Retinal pigment epithelial cell (primary cell): ENCODE measurements around the gene ZKSCAN8.

Source experiments
- DNase-seq: peaks from one replicate; pipeline ENCODE4 v3.0.0-alpha.2; 2010; ENCODE audit warnings: low read depth
- H3K4me3 ChIP-seq: 2 replicates; pipeline ENCODE4 v1.5.1; 2011; ENCODE audit warnings: mild to moderate bottlenecking, low read length, control low read depth, moderate library complexity
- TF ChIP-seq, protein P1 (sequence below): conservative IDR thresholded peaks from 2 replicates; pipeline ENCODE4 v1.5.1; 2011; ENCODE audit warnings: low read depth, low read length, control low read depth, inconsistent platforms

Gene ZKSCAN8

DNA sequence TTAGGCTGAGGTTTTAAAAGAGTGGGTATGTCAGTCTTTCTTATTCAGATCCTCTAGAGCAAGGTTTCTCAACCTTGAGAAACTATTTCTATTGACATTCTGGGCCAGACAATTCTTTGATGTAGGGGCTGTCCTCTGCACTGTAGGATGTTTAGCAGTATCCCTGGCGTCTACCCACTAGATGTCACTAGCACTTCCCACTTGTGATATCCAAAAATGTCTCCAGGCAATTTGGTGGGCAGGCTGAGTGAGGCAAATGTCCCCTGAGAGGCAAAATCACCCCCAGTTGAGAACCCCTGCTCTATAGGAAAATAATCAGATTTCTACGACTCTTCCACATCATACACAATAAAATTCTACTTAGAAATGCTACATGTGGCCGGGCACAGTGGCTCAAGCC, 7.7 kb upstream of the ZKSCAN8 start:
- no peak overlapping the region for H3K4me3 ChIP-seq
- TF ChIP-seq, protein P1, sequence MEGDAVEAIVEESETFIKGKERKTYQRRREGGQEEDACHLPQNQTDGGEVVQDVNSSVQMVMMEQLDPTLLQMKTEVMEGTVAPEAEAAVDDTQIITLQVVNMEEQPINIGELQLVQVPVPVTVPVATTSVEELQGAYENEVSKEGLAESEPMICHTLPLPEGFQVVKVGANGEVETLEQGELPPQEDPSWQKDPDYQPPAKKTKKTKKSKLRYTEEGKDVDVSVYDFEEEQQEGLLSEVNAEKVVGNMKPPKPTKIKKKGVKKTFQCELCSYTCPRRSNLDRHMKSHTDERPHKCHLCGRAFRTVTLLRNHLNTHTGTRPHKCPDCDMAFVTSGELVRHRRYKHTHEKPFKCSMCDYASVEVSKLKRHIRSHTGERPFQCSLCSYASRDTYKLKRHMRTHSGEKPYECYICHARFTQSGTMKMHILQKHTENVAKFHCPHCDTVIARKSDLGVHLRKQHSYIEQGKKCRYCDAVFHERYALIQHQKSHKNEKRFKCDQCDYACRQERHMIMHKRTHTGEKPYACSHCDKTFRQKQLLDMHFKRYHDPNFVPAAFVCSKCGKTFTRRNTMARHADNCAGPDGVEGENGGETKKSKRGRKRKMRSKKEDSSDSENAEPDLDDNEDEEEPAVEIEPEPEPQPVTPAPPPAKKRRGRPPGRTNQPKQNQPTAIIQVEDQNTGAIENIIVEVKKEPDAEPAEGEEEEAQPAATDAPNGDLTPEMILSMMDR: peak; percentile 56
- DNase-seq: no peak

DNA sequence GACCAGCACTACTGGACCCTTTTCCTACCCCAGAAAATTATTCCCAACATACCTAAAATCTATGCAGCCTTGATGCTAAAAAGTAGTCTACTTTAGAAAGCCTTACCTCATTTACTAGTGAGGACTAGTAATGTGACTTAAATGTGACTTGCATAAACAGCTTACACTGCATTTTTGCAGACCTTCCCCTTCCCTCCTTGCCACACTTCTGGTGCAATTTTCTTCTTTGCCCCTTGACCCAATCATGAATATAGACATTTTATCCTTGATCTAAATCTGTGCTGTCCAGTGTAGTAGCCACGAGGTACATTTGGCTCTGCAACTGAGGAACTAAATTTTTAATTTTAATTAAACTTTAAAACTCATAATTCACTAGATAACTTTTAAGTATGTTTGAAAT, 7.0 kb upstream of the ZKSCAN8 start:
- no peak for DNase-seq
- no peak overlapping the region for H3K4me3 ChIP-seq
- TF ChIP-seq, protein P1: no peak

DNA sequence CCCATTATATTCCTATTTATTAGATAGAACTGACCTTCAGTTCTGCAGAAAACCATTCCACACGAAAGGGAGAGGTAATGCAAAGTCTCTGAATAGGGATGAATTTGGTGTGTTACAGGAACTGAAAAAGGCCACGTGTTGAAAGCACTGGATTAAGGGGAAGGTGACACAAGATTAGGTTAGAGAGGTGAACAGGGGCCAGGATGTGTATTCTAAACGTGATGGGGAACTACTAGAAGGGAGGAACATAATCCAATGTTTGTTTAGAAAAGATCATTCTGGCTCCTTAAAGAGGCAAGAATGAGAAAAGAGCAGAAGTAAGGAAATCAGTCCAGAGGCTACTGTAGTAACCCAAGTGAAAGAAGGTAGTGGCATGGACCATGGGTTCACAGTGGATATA, 6.3 kb upstream of the ZKSCAN8 start:
- H3K4me3 ChIP-seq: peak overlapping the region; percentile 78
- DNase-seq: no peak
- TF ChIP-seq, protein P1: no peak

DNA sequence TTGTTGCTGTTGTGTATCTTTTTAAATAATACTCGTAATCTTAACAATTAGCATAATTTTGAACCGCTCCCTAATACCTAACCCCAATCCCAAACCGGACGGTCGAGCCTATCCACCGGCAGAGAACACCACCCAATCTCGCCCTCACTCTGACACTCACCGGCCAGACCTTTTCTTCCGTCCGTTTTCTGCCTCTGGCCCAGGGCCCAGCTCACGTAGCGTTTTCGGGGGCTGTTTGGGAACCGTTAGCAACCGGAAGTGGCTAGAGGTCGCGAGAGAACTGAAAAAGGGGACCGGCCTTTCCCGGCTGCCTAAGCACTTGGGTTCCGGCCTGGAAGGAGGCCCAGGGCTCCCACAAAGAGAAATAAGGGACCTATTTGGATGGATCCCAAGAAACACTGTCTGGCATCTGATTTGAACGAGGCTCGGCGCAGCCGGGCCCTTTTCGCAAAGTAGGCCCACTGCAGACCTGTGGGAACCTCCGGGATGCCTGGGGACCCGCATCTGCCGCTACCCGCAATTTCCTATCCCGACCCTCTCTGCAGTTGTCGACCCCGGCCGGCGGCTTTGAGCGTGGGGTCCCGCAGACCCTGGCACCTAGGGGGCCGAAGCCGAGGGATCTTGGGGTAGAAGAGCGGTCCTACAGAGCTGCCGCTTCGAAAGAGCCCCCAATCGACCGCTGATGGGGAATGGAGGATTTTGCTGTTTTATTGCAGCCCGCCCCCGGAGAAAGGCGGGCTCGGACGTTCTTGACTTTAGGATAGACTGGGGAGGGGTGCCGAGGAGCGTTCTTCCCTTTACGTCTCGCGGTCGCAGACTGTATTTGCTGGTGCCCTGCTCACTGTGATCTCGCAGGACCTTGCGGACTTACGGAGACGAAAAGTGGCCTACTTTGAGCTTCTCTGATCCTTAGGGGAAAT, 4.8 kb upstream of the ZKSCAN8 start:
- TF ChIP-seq, protein P1: no peak
- H3K4me3 ChIP-seq: peak overlapping the region; percentile 78
- DNase-seq: peak; percentile 88

DNA sequence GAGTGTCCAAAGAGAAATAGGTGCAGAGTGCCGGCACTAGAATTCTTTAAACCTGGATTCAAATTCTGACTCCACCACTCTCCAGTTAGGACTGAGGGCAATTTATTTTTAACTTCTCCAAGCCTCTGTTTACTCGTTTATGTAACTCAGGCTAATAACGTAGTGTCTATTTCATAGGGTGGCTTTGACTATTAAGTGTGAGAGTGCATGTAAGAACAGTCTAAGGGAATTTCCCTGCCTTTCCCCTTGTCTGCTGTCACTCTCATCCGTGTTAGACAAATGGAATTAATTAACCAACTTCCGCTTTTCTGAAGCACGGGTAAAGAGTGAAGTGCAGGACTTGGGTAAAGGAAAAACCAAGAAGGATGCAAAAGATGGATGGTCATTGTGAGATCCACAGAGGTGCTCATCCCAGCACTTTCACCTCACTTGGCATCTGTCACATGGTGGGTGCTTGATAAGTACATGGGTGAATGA, 4.1 kb upstream of the ZKSCAN8 start:
- peak overlapping the region; percentile 78 for H3K4me3 ChIP-seq
- TF ChIP-seq, protein P1: no peak
- DNase-seq: no peak

DNA sequence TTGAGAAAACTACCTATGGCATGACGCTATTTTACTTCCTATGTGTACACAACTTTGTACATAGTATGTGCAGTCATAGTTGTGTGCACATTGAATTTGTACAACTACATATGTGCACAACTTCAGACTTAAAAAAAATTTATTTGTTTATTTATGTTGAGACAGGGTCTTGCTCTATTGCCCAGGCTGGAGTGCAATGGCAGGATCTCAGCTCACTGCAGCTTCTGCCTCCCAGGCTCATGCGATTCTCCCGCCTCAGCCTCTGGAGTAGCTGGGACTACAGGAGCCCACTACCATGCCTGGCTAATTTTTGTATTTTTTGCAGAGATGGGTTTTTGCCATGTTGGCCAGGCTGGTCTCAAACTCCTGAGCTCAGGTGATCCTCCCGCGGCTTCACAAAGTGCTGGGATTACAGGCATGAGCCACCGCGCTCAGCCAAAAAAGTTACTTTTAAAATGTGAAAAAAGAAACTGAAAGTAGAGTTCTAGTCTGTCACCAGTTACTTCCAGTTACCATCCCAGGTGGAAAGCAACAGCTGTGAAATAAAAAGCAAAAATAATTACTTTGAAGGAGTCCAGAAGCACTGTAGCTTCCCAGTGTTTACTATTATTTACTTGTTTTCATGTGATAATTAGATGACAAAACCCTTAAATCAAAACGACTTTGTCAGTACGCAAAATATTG, 1.7 kb upstream of the ZKSCAN8 start:
- DNase-seq: no peak
- H3K4me3 ChIP-seq: no peak overlapping the region
- TF ChIP-seq, protein P1: no peak
